H1 (cell line): Measurements from ENCODE around the gene PIEZO1. TPM values are rescaled to one million over a fixed set of nuclear protein-coding genes. Genes with fewer than 3 reads are reported as not detected.

ENCODE experiments used
- CTCF ChIA-PET: fragments of 300-600 bp; sonication (Branson Sonifier 250); formaldehyde crosslinking; loops from one replicate; lab custom pipeline; 2021; ENCODE audit not compliant: partially characterized antibody; lab: Charles Lee
- POLR2A ChIA-PET: fragments of 300-600 bp; sonication (Branson Sonifier 250); formaldehyde crosslinking; loops from one replicate; lab custom pipeline; 2021; ENCODE audit warnings: inconsistent platforms; ENCODE audit not compliant: partially characterized antibody; lab: Charles Lee
- DNase-seq, 2 experiments: peaks; one replicate each; pipeline versions ENCODE4 v3.0.0 to v3.0.0-alpha.2; 2010 to 2022; ENCODE audit warnings: low spot score in 2 of 2, low read depth in 1 of 2, mixed read lengths in 1 of 2
- FAIRE-seq: peaks from 2 replicates; lab custom pipeline; 2011; peaks lifted over from hg19 to GRCh38; lab: Jason Lieb, UNC
- H2AFZ ChIP-seq: 2 replicates; pipeline ENCODE4 v1.8.1; 2012; ENCODE audit warnings: low read length, inconsistent platforms
- H2AK5ac ChIP-seq: 2 replicates; pipeline ENCODE4 v1.6.1; 2013; ENCODE audit warnings: low read depth, low read length
- H2BK120ac ChIP-seq: replicated peaks from 2 replicates; pipeline ENCODE3; 2013; ENCODE audit warnings: low read depth, low read length, inconsistent platforms
- H2BK12ac ChIP-seq: 2 replicates; pipeline ENCODE4 v1.6.1; 2013; ENCODE audit warnings: low read depth, low read length
- H2BK15ac ChIP-seq: 2 replicates; pipeline ENCODE4 v1.6.1; 2013; ENCODE audit warnings: low read length
- H2BK20ac ChIP-seq: 2 replicates; pipeline ENCODE4 v1.6.1; 2013; ENCODE audit warnings: low read length
- H2BK5ac ChIP-seq: 2 replicates; pipeline ENCODE4 v1.6.1; 2013; ENCODE audit warnings: low read depth, low read length
- H3K14ac ChIP-seq: 2 replicates; pipeline ENCODE4 v1.6.1; 2013; ENCODE audit warnings: inconsistent platforms; ENCODE audit not compliant: insufficient read length
- H3K18ac ChIP-seq: 2 replicates; pipeline ENCODE4 v1.6.1; 2013; ENCODE audit warnings: low read length; ENCODE audit errors: extremely low read depth
- H3K23ac ChIP-seq: 2 replicates; pipeline ENCODE4 v1.6.1; 2013; ENCODE audit warnings: inconsistent platforms; ENCODE audit not compliant: insufficient read length
- H3K23me2 ChIP-seq: 2 replicates; pipeline ENCODE4 v1.6.1; 2013; ENCODE audit warnings: low read depth, low read length
- H3K27ac ChIP-seq: 2 replicates; pipeline ENCODE4 v1.6.1; 2011; ENCODE audit warnings: low read depth, low read length, inconsistent platforms
- H3K27me3 ChIP-seq, 4 experiments: replicated peaks in 1 of 4; 1 replicate in 1 of 4; 2 replicates in 3 of 4; pipeline versions ENCODE4 v1.6.1 to v1.8.1; 2011 to 2013; ENCODE audit warnings: low read length in 3 of 4, mild to moderate bottlenecking in 3 of 4, inconsistent platforms in 2 of 4, mixed read lengths in 2 of 4, moderate library complexity in 1 of 4; ENCODE audit not compliant: control insufficient read depth in 3 of 4, insufficient read depth in 3 of 4; ENCODE audit errors: extremely low read depth in 1 of 4
- H3K36me3 ChIP-seq, 4 experiments: 2 replicates each; pipeline versions ENCODE4 v1.6.1 to v1.8.1; 2011 to 2013; ENCODE audit warnings: mild to moderate bottlenecking in 4 of 4, low read length in 3 of 4, moderate library complexity in 2 of 4, control low read depth in 1 of 4, inconsistent platforms in 1 of 4; ENCODE audit not compliant: insufficient read depth in 4 of 4, control insufficient read depth in 2 of 4
- H3K4ac ChIP-seq: replicated peaks from 2 replicates; pipeline ENCODE3; 2013; ENCODE audit warnings: low read length, low read depth, mixed read lengths, inconsistent platforms; ENCODE audit not compliant: insufficient read length
- H3K4me1 ChIP-seq, 4 experiments: replicated peaks in 1 of 4; 1 replicate in 1 of 4; 2 replicates in 3 of 4; pipeline versions ENCODE4 v1.6.1 to v1.8.1; 2011 to 2013; ENCODE audit warnings: low read length in 3 of 4, inconsistent platforms in 2 of 4, mixed read lengths in 1 of 4; ENCODE audit not compliant: insufficient read depth in 4 of 4, control insufficient read depth in 3 of 4
- H3K4me2 ChIP-seq, 2 experiments: 2 replicates each; pipeline versions ENCODE4 v1.6.1 to v1.8.1; 2011 to 2013; ENCODE audit warnings: low read depth in 2 of 2, low read length in 2 of 2, control low read depth in 1 of 2, inconsistent platforms in 1 of 2, mild to moderate bottlenecking in 1 of 2; ENCODE audit not compliant: insufficient read depth in 1 of 2
- H3K4me3 ChIP-seq, 4 experiments: fragments of 200-600, 300-600 bp in 1 of 4; sonication (generic), shearing (Covaris generic), sonication (Bioruptor Twin) in 1 of 4; 2 replicates each; pipeline versions ENCODE4 v1.5.1 to v1.8.1; 2011 to 2016; ENCODE audit warnings: low read length in 4 of 4, low read depth in 3 of 4, control low read depth in 2 of 4, inconsistent platforms in 2 of 4, mild to moderate bottlenecking in 2 of 4, mixed read lengths in 1 of 4, moderate library complexity in 1 of 4; ENCODE audit not compliant: insufficient read depth in 2 of 4; ENCODE audit errors: extremely low read depth in 1 of 4
- H3K56ac ChIP-seq: replicated peaks from 2 replicates; pipeline ENCODE3; 2013; ENCODE audit warnings: low read depth, mild to moderate bottlenecking, mixed read lengths, low read length, inconsistent platforms; ENCODE audit not compliant: insufficient read length
- H3K79me1 ChIP-seq: 2 replicates; pipeline ENCODE4 v1.6.1; 2013; ENCODE audit warnings: low read depth, low read length, control low read depth
- H3K79me2 ChIP-seq, 2 experiments: 2 replicates each; pipeline versions ENCODE4 v1.6.1 to v1.8.1; 2012 to 2013; ENCODE audit warnings: low read length in 2 of 2, mild to moderate bottlenecking in 2 of 2, inconsistent platforms in 1 of 2; ENCODE audit not compliant: insufficient read depth in 2 of 2, control insufficient read depth in 1 of 2
- H3K9ac ChIP-seq, 4 experiments: replicated peaks in 1 of 4; 1 replicate in 1 of 4; 2 replicates in 3 of 4; pipeline versions ENCODE4 v1.6.1 to v1.8.1; 2011 to 2013; ENCODE audit warnings: low read depth in 3 of 4, low read length in 3 of 4, control low read depth in 2 of 4, mild to moderate bottlenecking in 2 of 4, moderate library complexity in 2 of 4, inconsistent platforms in 1 of 4; ENCODE audit errors: extremely low read depth in 1 of 4
- H3K9me3 ChIP-seq, 2 experiments: 2 replicates each; pipeline versions ENCODE4 v1.6.1 to v1.8.1; 2012 to 2013; ENCODE audit warnings: mild to moderate bottlenecking in 2 of 2, moderate library complexity in 2 of 2, control low read depth in 1 of 2, inconsistent platforms in 1 of 2, low read depth in 1 of 2, low read length in 1 of 2, mixed read lengths in 1 of 2; ENCODE audit not compliant: insufficient read depth in 2 of 2
- H4K20me1 ChIP-seq, 2 experiments: replicated peaks in 1 of 2; 2 replicates each; pipeline versions ENCODE3 to v1.8.1; 2011 to 2013; ENCODE audit warnings: inconsistent platforms in 2 of 2, low read length in 2 of 2, mild to moderate bottlenecking in 1 of 2; ENCODE audit not compliant: insufficient read depth in 2 of 2, control insufficient read depth in 1 of 2
- H4K5ac ChIP-seq: 2 replicates; pipeline ENCODE4 v1.6.1; 2013; ENCODE audit warnings: low read length, low read depth, mixed read lengths, inconsistent platforms; ENCODE audit not compliant: insufficient read length
- H4K8ac ChIP-seq: 2 replicates; pipeline ENCODE4 v1.8.0; 2013; ENCODE audit warnings: mild to moderate bottlenecking, moderate library complexity, low read length, inconsistent platforms; ENCODE audit not compliant: insufficient read depth; ENCODE audit errors: extremely low read depth
- H4K91ac ChIP-seq: replicated peaks from 2 replicates; pipeline ENCODE3; 2013; ENCODE audit warnings: low read length, mixed read lengths, inconsistent platforms; ENCODE audit not compliant: insufficient read length
- CHD2 ChIP-seq: IDR thresholded peaks from 2 replicates; pipeline ENCODE4 v1.6.1; 2012; ENCODE audit warnings: low read length, improper control_type of control experiment
- SIX5 ChIP-seq: IDR thresholded peaks from 2 replicates; pipeline ENCODE4 v1.6.1; 2011; ENCODE audit warnings: mild to moderate bottlenecking, low read depth, low read length
- SUZ12 ChIP-seq: fragments of 200-600 bp; sonication (generic); IDR thresholded peaks from 2 replicates; pipeline ENCODE4 v1.6.1; 2012; ENCODE audit warnings: mild to moderate bottlenecking, inconsistent platforms, low read length, moderate library complexity, mixed read lengths
- TAF1 ChIP-seq: IDR thresholded peaks from 2 replicates; pipeline ENCODE4 v1.6.1; 2011; ENCODE audit warnings: mild to moderate bottlenecking, low read depth, low read length
- whole genome bisulfite sequencing, 2 experiments: shearing (Covaris generic) in 1 of 2; methylation state at CpG; one replicate each; pipeline versions ENCODE4 v1.1.6 to v1.1.7; 2013 to 2015; ENCODE audit warnings: low lambda C conversion rate in 2 of 2, mixed read lengths in 2 of 2, inconsistent platforms in 1 of 2, low coverage in 1 of 2, missing lambda C conversion rate in 1 of 2; ENCODE audit not compliant: insufficient replicate concordance in 2 of 2, insufficient coverage in 1 of 2, insufficient read length in 1 of 2; ENCODE audit errors: extremely low coverage in 1 of 2, missing lambda C conversion rate in 1 of 2; 5-methylcytosine and 5-hydroxymethylcytosine counted together
- polyA plus RNA-seq, 7 experiments: library from polyadenylated mRNA; depleted of rRNA in 3 of 7; stranded (reverse) in 5 of 7; unstranded in 2 of 7; fragments of >200 nt in 5 of 7; fragments of 200-250 nt in 2 of 7; gene quantifications; 1 replicate in 5 of 7; 2 replicates in 1 of 7; 4 replicates in 1 of 7; pipeline versions ENCODE4 v1.2.1 to v1.2.3, GENCODE V29; 2011 to 2013; ENCODE audit warnings: missing spikeins in 2 of 7, mixed read lengths in 2 of 7
- total RNA-seq: library from RNA; stranded (reverse); fragmentation: NEBNext Ultra II Directional; extraction: Animal tissue kit (Norgen Biotek cat#: 25700); gene quantifications from 2 replicates; pipeline ENCODE4 v1.2.1, GENCODE V29; 2021
- TF ChIP-seq, protein P1 (sequence below): IDR thresholded peaks from 2 replicates; pipeline ENCODE4 v1.6.1; 2012; ENCODE audit warnings: low read length, inconsistent platforms
- TF ChIP-seq, protein P2 (sequence below): IDR thresholded peaks from 2 replicates; pipeline ENCODE4 v1.6.1; 2012; ENCODE audit warnings: inconsistent platforms

Gene PIEZO1
- total and polyA plus RNA-seq, 2 of the 8 experiments (the other 6 are each of a cell fraction or from before 2014, with no cell fraction given): 42.3 to 67.5 TPM

DNA sequence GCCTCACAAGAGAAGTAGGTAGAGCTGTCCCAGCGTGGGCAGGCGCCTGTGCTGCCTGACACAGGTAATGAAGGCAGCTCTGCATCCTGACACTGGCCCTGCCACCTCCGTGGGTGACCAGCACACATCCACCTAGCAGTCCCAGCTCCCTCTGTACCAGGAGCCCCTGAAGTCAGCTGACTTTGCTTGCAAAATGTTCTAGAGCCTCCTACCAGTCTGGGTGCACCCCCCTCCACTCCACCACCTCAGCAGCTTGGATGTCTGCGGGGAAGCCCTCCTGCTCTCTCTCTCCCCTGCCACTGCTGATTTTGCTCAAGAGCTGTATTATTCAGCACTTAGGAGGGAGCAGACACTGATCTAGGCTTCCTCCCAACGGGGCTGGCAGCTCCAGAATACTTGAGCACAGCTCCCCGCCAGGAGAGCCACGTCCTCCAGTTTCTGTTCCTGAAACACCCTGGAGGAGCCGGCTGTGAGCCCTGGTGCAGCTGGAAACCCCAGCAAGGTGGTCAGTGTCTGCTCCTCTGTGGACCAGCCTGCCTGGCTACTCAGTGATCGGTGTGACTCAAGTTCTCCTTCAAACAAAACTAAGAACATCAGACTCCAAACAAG lies 79.8 kb downstream of the PIEZO1 start:
- Histone ChIP-seq H3K56ac (no peak overlapping the region), H3K23ac (no peak overlapping the region), H3K27me3 (no peaks in the 10 kb centered on the region), H4K5ac (no peak overlapping the region), H2BK15ac (no peak overlapping the region), H3K4me3 (peak overlapping the region; percentile 86 to 100 (median 92)), H3K9ac (peak overlapping the region in 3 of 4 experiments; percentile 42 to 94 (median 55); a peak in 3 of 7 replicates), H3K4me1 (peaks cover 0 to 6% (median 3%) of the 10 kb centered on the region in 4 experiments; a peak in 4 of 7 replicates), H2BK12ac (no peak overlapping the region), H3K18ac (no peak overlapping the region), H2BK5ac (no peak overlapping the region), H3K27ac (no peak overlapping the region), H3K4ac (no peak overlapping the region), H3K79me2 (peaks cover 0 to 39% of the 10 kb centered on the region in 2 experiments; a peak in 2 of 4 replicates)
- ChIA-PET POLR2A (interaction anchor here (0.8 to 2.3 kb wide), 4 partner anchors 10 to 96 kb away, joined by 3 to 8 read pairs (median 6); partner anchors contain the start of gene SNAI3), CTCF (interaction anchor here (0.6 to 3.3 kb wide), 11 partner anchors 10 to 996 kb away, joined by 3 to 14 read pairs (median 3); no protein-coding TSS in a partner anchor)
- no peak for DNase-seq
- FAIRE-seq: no peak
- no peak for TF ChIP-seq TAF1
- TF ChIP-seq, protein P1, sequence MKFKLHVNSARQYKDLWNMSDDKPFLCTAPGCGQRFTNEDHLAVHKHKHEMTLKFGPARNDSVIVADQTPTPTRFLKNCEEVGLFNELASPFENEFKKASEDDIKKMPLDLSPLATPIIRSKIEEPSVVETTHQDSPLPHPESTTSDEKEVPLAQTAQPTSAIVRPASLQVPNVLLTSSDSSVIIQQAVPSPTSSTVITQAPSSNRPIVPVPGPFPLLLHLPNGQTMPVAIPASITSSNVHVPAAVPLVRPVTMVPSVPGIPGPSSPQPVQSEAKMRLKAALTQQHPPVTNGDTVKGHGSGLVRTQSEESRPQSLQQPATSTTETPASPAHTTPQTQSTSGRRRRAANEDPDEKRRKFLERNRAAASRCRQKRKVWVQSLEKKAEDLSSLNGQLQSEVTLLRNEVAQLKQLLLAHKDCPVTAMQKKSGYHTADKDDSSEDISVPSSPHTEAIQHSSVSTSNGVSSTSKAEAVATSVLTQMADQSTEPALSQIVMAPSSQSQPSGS: no peak
- no peak for TF ChIP-seq SIX5
- TF ChIP-seq CHD2: no peak
- no peak for TF ChIP-seq SUZ12
- TF ChIP-seq, protein P2, sequence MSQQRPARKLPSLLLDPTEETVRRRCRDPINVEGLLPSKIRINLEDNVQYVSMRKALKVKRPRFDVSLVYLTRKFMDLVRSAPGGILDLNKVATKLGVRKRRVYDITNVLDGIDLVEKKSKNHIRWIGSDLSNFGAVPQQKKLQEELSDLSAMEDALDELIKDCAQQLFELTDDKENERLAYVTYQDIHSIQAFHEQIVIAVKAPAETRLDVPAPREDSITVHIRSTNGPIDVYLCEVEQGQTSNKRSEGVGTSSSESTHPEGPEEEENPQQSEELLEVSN: no peak
- TF ChIP-seq, all 59 proteins: peak for 0
- Histone ChIP-seq H2BK20ac (no peak overlapping the region), H3K4me2 (peak overlapping the region; percentile 69 to 98), H2AFZ (no peak overlapping the region), H3K9me3 (no peaks in the 10 kb centered on the region), H4K91ac (no peak overlapping the region), H3K14ac (no peak overlapping the region), H4K20me1 (peaks cover 1 to 4% of the 10 kb centered on the region in 2 experiments), H2BK120ac (no peak overlapping the region), H2AK5ac (no peak overlapping the region), H3K79me1 (peaks cover 12% of the 10 kb centered on the region), H3K23me2 (peaks cover 15% of the 10 kb centered on the region; the same call in 1 of the 2 replicates), H3K36me3 (peaks cover 0 to 3% (median 0%) of the 10 kb centered on the region in 4 experiments; a peak in 1 of 8 replicates), H4K8ac (peak overlapping the region; percentile 72; the same call in 1 of the 2 replicates)
- 69% methylated on average over 9 of the region's 9 CpGs; no CpG with 5 or more reads in 1 of the 2 experiments for WGBS, 2 experiments
